Loucy (cell line): ENCODE results near the gene SRCIN1.

Experiments
- EZH2phosphoT487 ChIP-seq: fragments of 200-600 bp; IDR thresholded peaks from 2 replicates; pipeline ENCODE4 v1.6.1; 2018; ENCODE audit warnings: antibody characterized with exemption, mild to moderate bottlenecking, moderate library complexity, borderline replicate concordance
- TF ChIP-seq, protein P1 (sequence below): fragments of 200-600 bp; sonication (generic); conservative IDR thresholded peaks from 2 replicates; pipeline ENCODE4 v1.5.1; 2014; ENCODE audit warnings: mild to moderate bottlenecking, antibody characterized with exemption, low read length

DNA sequence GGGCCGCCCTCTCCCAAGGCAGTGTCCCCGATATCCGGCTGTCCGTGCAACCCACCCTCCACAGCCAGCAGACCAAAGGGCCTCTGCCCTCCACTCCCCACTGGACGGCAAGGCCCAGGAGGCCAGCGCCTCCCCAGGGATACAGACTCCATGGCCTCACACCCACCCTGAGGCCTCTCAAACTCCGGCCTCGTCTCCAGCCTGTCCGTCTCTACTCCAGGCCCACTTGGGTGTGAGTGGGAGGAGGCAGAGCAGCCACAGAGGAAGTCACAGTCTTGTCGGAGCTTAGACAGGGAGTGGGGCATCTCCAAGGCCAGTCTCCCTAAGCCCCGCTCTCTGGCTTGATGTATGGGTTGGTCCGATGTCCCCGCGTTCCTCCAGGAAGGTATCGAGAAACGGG, 73.3 kb downstream of the SRCIN1 start:
- TF ChIP-seq, protein P1, sequence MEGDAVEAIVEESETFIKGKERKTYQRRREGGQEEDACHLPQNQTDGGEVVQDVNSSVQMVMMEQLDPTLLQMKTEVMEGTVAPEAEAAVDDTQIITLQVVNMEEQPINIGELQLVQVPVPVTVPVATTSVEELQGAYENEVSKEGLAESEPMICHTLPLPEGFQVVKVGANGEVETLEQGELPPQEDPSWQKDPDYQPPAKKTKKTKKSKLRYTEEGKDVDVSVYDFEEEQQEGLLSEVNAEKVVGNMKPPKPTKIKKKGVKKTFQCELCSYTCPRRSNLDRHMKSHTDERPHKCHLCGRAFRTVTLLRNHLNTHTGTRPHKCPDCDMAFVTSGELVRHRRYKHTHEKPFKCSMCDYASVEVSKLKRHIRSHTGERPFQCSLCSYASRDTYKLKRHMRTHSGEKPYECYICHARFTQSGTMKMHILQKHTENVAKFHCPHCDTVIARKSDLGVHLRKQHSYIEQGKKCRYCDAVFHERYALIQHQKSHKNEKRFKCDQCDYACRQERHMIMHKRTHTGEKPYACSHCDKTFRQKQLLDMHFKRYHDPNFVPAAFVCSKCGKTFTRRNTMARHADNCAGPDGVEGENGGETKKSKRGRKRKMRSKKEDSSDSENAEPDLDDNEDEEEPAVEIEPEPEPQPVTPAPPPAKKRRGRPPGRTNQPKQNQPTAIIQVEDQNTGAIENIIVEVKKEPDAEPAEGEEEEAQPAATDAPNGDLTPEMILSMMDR: no peak
- no peak for TF ChIP-seq EZH2phosphoT487
